GM18909 (cell line): Measurements from ENCODE around the gene MAPK8IP1.

Experiments used
- ATAC-seq: cut with Tn5 transposase; IDR thresholded peaks from one replicate; pipeline ENCODE4 v1.9.1; 2021; ENCODE audit warnings: mild to moderate bottlenecking; ENCODE audit not compliant: unreplicated experiment, poor library complexity

The MAPK8IP1 gene

GRCh38 chr11:45858751-45859398 lies 26.6 kb upstream of the MAPK8IP1 start:
- ATAC-seq, result no peak

- ATAC-seq, result no peak
Measured at GRCh38 chr11:45859661-45860140, 25.8 kb upstream of the MAPK8IP1 start.

- no peak for ATAC-seq
Measured at GRCh38 chr11:45860348-45860747, 25.1 kb upstream of the MAPK8IP1 start.

DNA sequence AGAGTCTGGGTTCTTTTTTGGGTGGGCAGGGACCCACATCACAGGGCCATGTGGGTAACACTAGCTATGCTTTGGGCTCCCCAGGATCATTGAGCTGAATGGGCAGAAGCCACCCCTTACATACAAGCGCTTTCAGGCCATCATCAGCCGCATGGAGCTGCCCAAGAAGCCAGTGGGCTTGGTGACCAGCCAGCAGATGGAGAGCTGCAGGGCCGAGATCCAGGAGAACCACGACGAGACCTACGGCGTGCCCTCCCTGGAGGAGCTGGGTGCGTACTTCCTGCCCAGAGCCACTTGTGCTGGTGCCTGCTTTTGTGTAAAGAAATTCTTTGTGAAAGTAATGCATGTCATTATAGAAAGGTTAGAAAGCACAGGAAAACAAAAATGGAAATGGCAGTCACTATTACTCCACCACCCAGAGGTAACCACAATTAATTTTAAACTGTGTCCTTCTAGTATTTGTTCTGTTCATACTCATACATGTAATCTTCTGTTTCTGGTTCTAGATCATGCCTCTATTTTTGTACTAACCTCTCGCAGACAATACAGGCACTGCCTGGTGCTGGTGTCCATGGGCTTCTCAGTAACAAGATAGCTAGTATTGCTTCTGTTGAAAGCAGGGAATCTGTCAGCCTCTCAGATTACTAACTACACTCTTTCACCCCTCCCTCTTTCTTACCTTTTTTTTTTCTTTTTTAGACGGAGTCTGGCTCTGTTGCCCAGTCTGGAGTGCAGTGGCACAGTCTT lies 24.5 kb upstream of the MAPK8IP1 start:
- no peak for ATAC-seq

GRCh38 chr11:45864041-45864440 lies 21.4 kb upstream of the MAPK8IP1 start:
- ATAC-seq, result no peak

- ATAC-seq, result no peak
Measured at GRCh38 chr11:45869551-45869950, 15.9 kb upstream of the MAPK8IP1 start.

- no peak for ATAC-seq
Measured at GRCh38 chr11:45870706-45871105, 14.7 kb upstream of the MAPK8IP1 start.

DNA sequence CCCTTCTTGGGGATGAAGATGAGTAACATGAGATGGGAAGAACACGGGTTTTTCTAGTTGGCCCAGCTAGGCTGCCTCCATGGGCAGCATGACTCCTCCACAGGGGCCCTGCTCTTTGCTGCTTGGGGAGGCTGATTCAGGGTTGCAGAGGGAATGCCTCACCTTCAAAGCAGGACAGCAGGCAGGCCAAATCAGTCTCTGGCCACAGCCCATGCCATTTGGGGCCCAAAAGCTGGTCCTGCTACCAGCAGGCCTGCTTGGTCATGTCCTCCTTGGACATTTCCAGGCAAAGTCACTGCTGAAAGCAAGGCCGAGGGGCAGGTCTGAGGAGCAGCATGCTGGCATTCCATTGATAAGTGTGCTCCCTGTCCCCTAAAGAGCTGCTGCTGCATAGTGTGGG lies 13.8 kb upstream of the MAPK8IP1 start:
- ATAC-seq, result no peak

DNA sequence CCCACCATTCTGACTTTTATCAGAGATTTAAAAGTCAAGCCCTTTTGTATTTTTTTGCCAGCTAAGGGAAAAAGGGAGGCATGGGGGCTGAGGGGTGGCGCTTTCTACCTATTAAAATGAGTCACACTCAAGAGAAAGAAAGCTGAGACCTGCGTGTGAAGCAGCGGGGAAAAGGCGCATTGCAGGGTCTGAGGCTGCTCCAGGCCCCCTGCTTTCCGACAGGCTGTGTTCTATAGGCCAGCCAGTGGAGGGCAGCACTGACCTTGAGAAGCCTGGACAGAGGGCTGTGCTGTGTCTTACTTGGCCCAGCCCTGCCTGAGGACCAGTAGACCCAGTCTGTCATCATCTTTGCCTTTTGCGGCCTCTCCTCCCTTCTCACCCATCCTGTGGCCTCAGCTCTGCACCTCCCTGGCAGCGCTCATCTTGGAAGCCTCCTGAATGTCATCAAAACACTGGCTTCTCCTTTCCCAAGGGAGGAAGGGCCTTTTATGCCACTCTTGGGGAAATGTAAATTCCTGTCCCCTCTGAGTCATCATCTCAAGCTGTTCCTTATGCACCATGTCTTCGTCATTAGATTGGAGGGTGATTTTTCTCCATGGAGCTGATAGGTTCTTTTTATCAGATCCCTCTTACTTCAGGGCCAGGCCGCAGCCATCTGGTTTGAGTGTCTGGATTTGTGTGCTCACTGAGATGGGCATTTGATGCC lies 12.6 kb upstream of the MAPK8IP1 start:
- ATAC-seq, result no peak

- ATAC-seq, result no peak
Measured at GRCh38 chr11:45876401-45876800, 9.1 kb upstream of the MAPK8IP1 start.

DNA sequence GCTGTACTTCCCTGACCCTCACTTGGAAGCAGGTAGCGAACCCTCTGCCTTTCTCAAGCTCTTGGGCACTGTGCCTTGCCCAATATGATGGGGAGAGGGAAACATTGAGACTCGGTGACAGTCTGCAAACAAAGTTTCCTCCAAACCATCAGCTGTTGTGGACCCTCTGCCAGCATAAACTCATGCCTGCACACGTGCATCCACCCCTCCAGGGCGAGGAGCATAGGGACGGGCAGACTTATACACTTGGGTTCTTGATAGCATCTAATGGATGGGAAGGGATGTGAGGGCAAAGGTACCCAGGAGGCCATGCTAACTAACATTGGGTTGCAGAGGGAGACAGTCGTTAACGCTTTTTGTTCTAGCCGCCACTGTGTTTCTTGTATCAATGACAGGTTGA lies 8.2 kb upstream of the MAPK8IP1 start:
- no peak for ATAC-seq

DNA sequence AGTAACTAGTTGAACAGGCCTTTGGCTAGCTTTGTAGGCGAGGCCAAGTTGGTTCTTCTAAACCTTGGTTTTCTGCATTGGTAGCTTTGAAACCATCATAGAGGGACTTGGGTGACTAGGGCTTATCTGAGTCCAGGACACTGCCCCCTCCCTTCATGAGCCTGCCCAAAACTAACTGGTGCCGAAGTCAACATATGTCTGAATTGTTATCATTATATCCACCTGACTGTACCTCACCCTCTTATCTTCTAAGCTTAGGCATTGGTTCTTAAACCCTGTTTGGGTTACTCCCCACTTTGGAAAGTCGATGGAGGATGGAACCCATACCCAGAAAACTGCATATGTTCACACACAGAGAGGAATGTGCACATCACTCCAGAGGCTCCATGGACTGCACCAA lies 7.6 kb upstream of the MAPK8IP1 start:
- ATAC-seq, result no peak

DNA sequence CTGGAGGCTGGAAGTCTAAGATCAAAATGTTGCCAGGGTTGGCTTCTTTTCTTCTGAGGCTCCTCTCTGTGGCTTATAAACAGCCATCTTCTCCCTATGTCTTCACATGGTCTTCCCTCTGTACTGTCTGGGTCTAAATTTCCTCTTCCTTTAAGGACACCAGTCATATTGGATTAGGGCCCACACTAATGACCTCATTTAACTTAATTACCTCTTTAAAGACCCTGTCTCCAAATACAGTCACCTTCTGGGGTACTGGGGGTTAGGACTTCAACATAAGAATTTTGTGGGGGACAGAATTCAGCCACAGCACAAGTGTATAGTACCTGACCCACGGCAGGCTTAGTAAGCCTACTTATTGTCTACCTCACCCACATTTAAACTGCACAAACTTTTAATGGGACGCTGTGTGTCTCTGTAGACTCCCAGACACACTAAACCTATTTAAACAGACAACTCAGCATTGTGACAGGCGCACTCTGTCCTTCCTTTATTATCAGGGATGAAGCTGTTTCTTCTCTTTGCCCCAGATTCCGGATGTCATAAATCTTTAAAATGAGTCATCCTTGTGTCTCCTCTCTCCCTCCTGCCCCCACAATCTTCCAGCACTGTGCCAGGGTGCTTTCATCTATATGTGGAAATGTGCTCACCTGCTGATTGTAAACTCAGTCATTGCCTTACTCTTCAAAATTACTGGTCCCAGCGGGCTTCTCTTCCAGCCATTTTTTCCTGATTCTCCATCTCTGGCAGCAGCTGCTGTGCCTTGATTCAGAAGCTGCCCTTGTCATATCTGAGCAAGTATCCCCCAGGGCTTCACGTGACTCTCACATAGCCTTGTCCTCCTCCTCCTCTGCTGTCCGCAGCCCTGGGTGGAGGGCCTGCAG lies 5.4 kb upstream of the MAPK8IP1 start:
- ATAC-seq, result no peak

DNA sequence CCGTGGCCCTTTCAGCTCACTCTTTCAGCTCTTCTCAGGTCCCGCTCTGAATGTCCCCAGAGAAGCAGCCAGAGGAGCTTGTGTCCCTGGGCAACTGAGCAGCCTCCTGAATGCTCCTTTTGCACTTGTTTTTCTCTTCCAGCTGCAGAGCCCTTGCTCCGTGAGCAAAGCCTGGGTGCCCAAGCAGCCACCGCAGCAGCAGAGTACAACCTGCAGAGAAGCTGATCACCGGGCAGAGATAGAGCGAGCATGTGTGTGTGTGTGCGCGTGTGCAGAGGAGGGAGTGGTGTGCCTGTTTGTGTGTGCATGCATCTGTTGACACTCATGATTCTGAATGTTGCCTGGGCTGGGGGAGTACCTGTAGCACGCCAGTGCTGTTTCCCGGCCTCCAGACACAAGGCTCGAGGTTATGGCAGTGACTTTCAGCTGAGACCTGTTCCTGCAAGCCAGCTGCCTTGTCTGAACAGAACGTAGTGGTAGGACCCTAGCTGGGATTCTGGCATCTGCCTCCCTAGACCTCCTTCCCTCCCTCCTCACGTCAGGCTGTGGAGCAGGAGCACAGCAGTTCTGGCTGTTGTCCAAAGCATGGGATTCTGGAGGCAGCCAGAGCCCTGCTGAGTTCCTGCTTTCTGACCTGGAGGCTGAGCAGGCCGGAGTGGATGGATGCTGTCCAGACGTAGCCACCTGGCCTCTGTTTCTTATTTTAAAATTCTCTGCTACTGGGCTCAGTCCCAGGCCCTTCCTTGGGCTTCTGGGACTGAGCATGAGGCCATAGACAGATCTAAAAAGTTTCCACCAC lies 4.5 kb upstream of the MAPK8IP1 start:
- ATAC-seq, result no peak

GRCh38 chr11:45881708-45882368 lies 3.6 kb upstream of the MAPK8IP1 start:
- no peak for ATAC-seq

GRCh38 chr11:45884596-45885185 lies 760 bp upstream of the MAPK8IP1 start:
- ATAC-seq, result no peak

DNA sequence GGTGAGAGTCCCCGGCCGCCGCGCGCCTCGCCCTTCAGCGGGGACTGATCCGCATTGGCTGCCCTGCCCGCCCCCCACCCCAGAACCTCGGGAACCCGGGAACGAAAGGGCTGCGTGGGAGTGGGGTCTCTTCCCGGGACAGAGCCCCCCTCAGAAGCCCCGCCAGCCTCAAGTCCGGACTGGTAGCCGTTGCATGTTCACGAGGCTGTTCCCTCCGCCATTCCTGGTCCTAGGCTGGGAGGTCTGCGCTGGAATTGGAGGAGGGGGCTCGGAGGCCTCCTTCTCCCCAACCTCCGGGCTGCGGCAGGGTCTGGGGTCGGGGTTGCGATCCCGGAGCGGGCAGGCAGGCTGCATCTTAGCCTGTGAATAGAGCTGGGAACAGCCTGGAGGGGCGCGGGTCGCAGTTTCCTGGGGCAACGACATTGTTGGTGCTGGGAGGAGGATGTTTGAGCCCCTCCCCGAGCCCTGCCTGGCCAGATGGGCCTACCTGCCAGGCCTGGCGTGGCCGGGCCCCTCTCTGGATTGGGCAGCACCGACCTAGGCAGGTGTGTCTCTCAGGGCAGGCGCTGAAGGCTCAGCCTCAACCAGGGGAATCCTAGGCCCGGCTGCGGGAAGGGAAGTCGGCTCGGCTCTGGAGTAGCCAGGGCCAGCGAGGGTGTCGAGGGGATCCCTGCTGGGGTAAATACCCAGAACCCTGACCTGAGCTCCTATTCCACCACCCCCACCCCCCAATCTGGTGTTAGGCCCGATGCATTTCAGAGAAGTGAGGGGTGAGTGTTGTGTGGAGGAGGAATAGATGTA lies 670 bp downstream of the MAPK8IP1 start:
- ATAC-seq, result no peak
